ENCODE results near the gene KCNJ15.

The KCNJ15 gene

DNA sequence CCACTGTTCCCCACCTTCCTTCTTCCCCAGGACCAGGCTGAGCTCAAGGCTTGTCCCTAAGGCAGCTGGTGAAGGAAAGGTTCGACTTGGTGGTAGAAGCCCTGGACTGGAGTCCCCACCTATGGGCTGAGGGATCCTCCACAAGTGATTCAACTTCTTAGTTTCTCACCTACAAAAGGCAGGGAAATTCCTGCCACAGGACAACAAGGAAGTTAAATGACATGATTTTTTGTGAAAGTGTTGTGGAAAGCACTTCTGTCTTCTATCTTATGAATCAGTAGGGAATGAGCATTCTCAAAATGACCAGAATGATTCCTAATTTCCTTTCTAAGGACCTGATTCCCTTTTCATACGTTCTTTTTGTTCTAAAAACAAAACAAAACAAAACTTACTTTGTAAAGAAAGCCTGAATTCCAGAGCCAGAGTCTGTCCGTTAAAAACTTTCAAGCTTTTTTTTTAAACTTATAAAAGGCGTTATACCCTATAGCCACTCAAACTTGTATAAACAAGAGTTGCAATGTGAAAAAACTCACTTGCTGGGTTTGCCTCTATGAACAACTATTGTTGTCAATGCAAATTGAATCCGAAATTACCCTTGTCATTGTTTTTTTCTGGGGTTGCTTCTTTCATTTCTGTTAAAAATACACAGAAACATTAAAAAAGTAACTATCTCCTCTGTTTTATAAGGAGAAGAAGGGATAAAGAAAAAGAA lies 12.2 kb downstream of the KCNJ15 start:
- no peak for DNase-seq

DNA sequence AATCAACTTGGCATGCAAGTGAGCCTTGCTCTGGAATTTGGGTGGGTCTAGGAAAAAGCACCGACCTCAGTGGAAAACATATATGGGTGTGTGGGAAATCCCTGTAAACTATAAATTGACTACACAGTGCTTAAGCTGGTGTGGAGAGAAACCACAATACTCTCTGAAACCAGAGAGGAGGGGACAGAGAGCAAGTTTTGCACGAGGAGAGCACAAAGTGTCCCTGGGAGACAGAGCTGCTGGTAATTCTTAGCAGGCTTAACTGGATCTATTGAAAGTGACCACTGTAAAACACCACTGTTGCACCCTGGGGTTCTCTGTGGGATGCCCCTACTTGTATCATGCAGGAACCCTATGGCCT lies 12.8 kb downstream of the KCNJ15 start:
- no peak for DNase-seq

DNA sequence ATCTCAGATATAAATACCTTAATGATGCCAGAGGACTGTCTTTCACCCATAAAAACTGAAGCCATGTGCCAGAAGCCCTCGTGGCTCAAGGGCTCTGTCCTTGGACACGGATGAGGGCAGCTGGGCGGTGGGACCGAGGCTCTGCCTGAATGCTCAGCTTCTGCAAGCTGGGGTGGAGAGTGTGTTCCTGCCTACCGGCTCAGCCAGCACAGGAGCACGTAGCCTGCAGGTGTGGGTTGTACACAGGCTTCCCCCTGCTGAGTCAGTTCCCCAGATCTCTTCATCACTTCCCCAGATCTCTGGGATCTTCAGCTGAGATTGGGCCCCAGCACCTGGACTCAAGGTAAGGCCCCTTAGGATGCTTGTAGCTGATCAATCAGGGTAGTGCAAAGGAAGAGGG lies 15.4 kb downstream of the KCNJ15 start:
- no peak for DNase-seq

DNA sequence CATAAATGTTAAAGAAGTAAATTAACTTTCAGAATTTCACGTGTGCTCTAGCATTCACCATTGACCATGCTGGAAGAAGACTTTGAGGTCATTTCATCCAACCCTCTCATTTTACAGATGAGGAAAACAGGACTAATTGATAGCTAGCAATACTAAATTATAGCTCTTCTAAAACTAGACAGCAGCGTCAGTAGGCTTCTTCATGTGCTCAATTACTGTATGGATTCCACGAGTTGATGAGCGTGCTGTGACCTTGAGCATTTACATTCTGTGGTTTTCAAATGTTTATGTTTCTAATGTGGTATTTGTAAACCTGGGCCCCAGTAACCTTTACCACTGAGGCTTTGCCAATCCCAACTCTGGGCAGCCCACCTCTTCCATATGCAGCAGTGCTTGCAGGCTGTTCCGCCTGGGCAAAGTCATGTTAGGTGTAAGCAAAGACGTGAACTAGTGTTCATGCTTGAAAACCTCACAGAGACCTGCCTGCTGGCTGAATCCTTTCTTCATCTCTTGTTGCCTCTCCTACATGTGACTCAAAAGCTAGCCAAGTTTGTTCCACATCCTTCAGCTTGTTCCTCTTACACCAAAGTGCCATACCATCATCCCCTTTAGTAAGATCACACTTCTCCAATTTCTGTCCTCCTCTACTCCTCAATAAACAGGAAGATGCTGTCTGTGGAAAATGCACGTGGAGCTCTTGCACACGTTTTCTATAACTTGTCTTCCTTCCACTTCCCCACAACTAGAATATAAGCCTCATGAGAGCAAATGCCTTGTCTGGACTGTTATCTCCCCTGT lies 17.2 kb downstream of the KCNJ15 start:
- DNase-seq = no peak

DNA sequence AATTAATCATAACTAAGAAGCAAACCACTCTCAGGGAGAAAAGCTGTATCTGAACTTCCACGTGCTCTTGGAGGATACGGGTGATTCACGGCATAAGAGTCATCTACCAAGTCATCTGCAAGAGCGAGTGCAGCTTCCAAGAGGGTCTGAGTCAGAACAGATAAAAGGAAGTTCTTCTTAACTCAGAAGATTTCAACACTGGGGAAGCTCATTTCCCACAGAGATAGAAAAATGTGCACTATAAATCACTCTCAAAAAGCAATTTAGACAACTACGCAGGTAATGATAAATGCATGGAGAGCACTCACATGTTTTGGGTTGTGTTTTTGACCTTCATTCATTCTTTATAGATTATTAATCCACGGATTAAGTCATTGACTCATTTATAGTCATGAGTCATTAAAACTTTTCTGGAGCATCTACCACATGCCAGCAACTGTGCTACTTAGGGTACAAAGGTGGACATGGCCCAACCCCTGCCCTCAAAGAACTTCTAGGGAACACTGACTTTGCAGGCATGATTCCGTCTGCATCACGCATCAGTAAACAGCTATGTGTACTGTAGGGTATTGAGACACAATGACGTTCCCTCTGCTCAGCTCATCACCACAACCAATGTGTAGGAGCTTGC lies 20.8 kb downstream of the KCNJ15 start:
- no peak for DNase-seq

DNA sequence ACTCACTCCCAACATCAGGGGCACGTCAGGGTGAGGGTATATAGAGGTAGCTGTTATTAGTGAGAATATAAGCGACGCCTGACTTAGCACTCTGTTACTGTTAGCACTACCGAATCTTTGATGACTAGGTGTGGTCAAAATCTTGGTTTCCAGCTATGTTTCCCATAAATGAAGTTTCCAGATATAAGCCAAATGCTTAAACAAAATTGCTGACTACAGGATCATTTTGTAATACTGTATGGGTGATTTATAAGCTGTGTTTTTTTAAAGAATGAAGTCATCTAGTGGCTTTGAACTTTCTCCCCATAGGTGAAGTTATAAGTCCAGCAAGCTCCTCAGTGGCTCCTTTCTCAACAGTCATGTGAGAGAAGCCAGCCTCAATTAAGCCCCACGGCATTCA lies 23.7 kb downstream of the KCNJ15 start:
- DNase-seq = no peak

DNA sequence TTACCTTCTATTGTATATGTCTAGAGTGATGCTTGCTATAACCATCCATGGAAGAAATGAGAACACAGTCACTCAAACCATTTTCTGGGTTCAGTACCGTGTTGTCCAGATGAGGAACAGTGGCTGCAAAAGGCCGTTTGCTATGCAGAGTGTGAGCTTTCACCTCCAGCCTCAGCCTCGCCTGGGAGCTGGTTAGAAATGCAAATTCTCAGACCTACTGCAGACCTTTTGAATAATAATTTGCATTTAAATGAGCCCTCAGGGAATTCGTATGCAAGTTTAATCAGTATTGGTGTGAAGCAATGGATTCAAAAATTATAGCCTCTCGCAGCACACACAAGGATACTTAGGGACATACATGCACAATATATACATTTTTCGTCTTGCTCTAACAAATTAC lies 24.1 kb downstream of the KCNJ15 start:
- DNase-seq = no peak

DNA sequence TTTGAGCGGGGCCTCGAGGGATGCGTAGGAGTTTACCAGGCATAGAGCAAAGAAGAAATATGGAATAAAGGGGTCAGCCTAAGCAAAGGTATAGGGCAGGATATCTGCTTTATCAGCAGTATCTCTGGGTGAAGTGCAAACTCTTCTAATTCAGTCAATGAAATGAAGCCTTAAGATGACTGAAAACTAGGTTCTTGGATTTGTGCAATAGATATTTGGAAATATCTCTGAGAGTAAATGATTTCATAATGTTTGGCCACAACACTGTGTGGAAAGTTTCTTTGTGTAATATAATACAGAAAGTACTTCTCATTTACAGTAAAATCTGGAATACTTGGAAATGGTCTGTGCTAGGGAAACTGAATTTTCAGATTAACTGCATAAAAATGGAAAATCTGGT lies 26.1 kb downstream of the KCNJ15 start:
- no peak for DNase-seq

DNA sequence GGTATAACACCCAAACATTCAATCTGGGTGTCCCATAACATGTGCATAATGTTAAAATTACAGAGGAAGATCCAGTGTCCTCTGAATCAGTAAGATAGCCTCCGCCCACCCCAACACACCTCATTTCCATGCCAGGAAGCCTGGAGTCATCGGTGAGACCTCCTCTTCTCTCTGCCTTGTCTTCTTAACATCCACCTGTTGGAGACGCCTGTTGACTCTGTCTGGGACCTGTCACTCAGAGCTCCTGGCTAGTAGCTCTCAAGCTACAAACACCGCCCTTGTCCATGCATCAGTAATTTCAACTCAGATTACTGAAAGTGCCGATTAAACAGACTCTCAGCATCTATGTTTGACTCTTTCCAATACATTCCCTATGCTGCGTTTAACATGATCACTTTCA lies 27.4 kb downstream of the KCNJ15 start:
- DNase-seq = no peak

DNA sequence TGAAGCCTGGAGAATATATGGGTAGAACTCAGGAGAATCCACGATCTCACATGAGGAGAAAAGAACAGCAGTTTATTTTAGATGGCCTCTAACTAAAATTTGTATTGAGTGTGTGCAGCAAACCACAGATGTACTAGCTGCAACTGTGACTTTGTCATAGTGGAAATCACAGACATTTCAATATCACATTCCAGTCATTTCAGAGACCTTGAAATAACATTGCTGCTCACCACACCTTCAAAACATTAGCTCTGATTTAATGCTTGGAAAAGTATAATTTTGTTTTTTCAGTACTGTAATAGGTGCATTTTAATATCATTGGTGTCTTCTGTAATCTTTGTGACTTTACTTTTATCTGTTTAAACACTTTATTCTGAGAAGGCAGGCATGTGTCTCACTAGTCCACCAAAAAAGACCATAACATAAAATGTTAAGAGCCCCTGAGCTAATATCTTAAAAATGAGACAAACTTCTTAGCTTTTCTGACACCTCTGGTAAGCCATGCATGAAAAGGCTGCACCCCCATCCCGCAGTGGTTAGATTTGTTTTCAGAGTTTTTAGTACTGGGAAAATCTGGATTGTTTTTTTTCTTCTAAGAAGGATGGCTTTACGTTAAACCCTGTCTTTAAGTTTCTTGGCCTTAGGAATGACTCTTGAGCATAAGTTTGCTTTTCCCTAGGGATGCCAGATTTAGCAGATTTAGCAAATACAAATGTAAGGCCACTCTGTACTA lies 30.1 kb downstream of the KCNJ15 start:
- DNase-seq = no peak

DNA sequence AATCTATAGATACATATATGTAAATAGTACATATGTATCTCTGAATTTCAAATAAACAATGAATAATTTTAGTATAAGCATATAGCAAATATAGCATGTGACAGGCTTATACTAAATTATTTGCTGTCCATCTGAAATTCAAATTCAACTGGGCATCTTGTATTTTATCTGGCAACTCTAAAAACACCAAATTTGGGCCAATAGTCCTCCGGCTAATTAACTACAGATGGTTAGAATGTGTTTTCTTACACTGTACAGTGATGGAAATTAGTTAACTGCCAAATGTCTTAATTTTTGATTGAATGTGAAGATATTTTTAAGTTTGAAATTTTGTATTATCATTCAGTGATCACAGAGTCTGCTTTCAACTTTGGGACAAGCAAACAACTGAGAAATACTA lies 30.7 kb downstream of the KCNJ15 start:
- DNase-seq = no peak

DNA sequence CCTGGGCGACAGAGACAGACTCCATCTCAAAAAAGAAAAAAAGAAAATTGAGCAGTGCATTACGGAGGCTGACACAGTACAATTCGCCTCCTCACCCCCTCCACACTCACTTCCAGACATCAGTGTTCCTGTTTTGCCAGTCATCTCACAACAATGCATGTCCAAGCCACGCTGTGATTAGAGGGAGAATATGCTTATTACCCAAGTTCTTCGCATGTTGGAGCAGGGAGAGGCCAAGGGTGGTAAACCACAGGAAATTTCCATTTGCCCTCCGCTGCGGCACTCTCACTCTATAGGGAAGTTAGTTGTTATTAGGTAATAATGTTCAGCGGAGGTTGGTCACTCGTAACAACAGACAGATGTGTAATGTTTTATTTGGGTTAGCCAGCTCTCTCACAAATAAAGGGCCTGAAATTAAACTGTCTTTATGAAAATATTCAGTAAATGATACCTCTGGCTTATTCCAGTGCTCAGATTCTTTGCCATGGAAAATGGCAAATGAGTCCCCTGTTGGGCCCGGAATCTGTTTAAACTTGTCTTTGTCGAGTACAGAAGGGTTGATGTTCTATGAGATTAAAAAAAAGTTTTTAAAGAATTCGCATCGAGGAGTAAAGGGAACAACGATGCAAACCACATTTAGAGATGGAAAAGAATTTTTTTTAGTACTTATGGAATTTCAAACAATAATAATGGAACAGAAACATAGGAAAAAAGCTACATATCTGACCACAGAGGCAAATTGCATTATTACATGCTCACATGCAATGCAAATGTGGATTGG lies 33.1 kb downstream of the KCNJ15 start:
- DNase-seq = no peak

DNA sequence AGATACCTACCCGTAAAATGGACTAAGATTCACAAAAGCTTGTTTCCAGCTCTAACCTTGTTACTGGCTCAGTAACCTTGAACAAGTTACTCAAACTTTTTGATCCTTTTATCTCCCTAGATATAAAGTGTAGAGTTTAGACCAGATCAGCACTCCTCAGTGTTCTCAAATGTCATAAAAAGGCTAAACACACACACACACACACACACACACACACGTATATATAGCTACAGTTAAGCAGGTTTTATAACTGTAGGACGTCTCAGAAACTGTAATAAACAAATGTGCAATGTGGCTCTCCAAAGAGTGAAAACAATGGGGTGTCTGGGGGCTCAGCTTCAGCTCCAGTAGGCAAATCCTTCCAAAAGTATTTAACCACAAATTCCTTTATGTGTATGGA lies 34.0 kb downstream of the KCNJ15 start:
- no peak for DNase-seq

DNA sequence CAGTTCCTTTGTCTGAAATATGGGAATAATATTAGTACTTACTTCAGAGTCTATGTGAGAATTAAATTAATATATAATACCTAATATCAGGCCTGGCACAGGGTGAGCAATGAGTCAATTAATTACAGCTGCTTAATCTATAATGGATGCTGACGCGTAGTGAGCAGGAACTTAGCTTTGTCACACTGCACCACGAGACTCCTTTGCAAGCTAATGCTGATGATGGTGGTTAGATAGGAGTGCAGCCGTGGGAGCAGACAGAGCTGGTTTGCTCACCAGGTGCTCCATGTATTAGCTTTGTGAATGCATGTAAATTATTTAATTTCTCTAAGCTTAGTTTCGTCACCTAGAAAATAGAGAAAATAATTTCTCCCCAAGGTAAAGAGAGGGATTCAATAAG lies 35.1 kb downstream of the KCNJ15 start:
- DNase-seq = no peak

DNA sequence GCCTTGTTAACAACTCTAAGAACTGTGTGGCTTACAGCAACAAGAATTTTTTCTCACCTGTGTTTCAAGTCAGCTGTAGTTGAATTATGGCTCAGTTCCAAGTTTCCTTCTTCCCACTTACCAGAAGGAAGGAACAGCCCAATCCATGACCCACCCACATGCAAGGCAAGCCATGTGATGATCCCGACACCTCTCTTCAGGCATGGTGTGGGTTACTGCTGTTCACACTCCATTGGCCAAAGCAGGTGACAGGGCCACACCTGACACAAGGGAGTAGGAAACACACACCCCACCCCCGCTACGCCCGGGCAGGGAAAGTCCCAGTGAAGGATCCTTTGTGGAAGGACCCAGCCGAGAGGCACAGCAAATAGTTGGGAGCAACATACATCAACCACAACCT lies 36.3 kb downstream of the KCNJ15 start:
- no peak for DNase-seq

DNA sequence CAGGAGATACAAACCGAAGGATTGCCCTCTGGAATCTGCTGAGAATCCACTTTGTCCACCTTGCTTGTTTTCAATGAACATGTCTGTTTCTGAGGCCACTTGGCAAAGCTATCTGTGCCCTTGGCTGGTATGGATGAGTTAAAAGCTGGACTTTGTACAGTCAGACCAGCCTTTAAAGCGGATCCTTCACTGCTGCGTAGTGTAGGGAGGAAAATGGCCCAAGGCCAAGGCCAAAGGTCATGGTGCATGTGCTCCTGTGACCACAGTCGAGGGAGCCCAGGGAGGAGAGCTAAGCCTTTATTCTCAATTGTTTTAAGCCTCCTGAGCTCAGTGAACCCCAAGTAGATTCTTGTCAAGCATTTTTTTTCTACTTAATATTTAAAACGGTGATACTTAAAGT lies 37.0 kb downstream of the KCNJ15 start:
- no peak for DNase-seq

DNA sequence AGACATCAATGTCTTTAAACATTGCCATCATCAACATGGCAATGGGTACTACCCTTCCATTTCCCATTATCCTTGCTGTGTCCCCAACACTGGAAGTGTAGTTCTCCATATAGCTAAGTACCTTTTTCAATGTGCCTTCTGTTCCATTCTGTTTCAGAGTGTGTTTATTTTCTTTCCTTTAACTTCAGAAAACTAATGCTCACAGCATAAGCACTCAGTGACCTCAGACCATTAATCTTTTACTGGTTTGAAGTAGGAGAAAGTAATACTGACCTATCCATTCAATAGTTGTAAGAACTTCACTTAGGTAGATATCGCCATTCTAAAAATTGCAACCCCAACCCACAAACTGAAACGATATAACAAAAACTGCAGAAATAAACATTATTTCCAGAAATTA lies 37.8 kb downstream of the KCNJ15 start:
- no peak for DNase-seq

DNA sequence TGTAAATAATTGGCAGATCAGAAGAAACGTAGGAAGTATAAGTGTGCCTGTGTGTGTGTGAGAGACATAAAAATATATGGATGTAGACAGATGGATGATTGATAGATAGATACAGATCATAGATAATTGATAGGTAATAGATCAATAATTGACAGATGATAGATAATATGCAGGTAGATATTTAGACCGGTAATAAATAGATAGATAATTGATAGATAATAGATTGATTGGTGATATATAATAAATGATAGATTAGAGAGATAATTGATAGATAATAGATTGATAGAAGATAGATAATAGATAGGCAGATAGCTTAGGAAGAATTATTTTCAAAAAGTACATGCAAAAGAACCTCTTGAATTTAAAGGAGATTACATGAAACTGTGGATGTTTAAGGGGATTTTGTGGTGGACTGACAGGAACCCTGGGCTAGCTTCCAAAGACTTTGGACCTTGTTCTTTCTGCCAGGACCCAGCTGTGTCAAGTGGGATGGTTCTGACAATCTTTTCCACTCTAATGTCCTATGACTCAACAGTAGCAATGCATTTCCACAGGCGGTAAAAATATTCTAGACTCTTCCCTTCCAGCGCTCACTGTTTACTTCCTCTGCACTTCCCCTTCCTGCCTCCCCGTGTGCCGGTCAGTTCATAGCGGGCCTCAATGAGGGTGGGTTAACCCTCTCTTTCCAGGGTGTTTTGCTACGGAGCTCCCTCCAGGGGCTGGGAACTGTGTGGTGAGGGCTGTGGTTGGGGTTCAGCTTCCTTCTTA lies 39.4 kb downstream of the KCNJ15 start:
- no peak for DNase-seq

DNA sequence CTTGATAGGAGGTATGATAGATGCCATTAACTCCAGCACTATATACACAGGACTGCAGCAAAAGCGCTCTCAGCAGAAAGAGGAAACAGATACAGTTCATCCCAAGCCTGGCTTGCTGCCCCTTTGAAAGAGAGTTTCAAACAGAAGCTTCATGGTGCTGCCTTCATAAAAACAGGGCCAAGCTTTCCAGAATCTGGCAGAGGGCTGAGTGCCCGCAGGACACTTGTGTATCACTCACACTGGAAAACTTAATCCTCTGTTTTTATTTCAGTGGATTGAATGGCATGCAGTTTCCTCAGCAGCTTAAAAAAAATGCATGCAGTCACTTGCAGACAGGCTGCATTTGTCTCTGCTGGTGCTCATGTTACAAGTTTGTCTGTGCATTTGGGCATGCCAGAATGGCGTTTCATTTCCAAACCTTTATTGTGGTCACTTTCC lies 40.4 kb downstream of the KCNJ15 start:
- DNase-seq = no peak

DNA sequence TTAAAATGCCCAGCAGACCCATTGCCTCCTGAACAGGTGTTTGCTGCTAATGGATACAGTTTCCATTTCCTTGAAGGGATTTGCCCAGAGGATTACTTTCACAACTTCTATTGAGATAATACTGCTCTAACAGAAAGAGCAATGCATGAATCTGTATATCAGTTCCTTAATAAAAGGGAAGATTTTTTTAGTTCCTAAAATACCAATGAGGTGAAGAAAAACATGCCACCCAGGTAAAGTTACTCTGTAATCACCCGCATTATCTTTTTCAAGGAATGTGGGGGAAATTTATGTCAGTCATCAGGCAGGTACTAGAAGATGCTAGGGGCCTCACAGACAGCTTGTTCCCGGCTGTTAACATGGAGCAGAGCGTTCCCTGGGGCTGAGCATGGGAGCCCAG lies 41.1 kb downstream of the KCNJ15 start:
- no peak for DNase-seq

DNA sequence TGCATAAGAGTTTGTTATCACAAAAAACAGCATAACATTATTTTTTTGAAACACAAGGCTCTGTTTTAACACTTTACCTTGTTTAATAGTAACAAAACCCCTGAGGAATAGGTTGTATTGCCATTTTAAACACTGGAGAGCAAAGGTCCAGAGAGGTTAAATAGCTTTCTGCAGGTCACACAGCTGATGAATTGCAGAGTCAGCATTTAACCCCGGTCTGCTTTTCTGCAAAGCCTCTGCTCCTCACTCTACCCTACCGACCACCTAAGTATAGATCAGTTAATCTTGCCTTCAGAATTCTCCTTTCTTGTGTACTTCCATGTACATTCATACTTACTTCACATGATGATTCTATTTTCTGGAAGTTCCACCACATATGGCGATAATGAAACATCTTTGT lies 42.0 kb downstream of the KCNJ15 start:
- no peak for DNase-seq

DNA sequence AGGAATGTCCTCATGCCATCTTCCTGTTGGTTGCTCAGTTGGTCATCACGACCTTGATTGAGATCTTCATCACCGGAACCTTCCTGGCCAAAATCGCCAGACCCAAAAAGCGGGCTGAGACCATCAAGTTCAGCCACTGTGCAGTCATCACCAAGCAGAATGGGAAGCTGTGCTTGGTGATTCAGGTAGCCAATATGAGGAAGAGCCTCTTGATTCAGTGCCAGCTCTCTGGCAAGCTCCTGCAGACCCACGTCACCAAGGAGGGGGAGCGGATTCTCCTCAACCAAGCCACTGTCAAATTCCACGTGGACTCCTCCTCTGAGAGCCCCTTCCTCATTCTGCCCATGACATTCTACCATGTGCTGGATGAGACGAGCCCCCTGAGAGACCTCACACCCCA lies 42.9 kb downstream of the KCNJ15 start:
- no peak for DNase-seq
